Measurements from ENCODE around the gene INKA2. TPM values are rescaled to one million over a fixed set of nuclear protein-coding genes. Genes with fewer than 3 reads are reported as not detected.

Gene INKA2
- total and polyA plus RNA-seq, 11 donors = 9.0 to 33.2 (median 14.0) TPM

GRCh38 chr1:111696330-111696729 is 42.9 kb downstream of the INKA2 start:
- Histone ChIP-seq H3K4me3 (no peak overlapping the region), H3K27me3 (no peaks in the 10 kb centered on the region), H3K27ac (peak overlapping the region in 1 of 12 donors; percentile 3), H3K4me1 (peaks cover 0 to 20% (median 5%) of the 10 kb centered on the region in 12 donors), H3K36me3 (peaks cover 0 to 100% (median 84%) of the 10 kb centered on the region in 9 donors), H3K9me3 (no peaks in the 10 kb centered on the region)
- no peak for TF ChIP-seq POLR2A (IDR thresholded peaks at IDR 0.05)
- TF ChIP-seq, protein P1, sequence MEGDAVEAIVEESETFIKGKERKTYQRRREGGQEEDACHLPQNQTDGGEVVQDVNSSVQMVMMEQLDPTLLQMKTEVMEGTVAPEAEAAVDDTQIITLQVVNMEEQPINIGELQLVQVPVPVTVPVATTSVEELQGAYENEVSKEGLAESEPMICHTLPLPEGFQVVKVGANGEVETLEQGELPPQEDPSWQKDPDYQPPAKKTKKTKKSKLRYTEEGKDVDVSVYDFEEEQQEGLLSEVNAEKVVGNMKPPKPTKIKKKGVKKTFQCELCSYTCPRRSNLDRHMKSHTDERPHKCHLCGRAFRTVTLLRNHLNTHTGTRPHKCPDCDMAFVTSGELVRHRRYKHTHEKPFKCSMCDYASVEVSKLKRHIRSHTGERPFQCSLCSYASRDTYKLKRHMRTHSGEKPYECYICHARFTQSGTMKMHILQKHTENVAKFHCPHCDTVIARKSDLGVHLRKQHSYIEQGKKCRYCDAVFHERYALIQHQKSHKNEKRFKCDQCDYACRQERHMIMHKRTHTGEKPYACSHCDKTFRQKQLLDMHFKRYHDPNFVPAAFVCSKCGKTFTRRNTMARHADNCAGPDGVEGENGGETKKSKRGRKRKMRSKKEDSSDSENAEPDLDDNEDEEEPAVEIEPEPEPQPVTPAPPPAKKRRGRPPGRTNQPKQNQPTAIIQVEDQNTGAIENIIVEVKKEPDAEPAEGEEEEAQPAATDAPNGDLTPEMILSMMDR (IDR thresholded peaks at IDR 0.05) = no peak
- intact Hi-C loops (cut with DNase I) = loop anchor here in 1 of 10 donors (10.0 kb wide), 1 partner anchor 62 kb away; no protein-coding TSS in a partner anchor
- no peak for DNase-seq
- ATAC-seq = no peak

DNA sequence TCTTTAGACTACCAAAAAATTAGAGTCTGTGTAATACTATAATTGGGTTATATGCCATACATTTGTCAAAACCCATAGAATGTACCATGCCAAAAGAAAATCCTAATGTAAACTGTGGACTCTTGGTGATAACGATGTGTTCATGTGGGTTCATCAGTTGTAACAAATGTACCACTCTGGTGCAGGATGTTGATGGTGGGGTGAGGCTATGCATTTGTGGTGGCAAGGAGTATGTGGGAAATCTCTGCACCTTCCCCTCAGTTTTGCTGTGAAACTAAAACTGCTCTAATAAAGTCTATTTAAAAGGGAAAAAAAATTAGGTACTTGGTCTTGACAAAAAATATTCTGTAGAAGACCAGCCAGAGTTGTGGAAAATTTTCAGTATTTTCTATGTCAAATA is 43.4 kb downstream of the INKA2 start:
- no peak for TF ChIP-seq POLR2A (IDR thresholded peaks at IDR 0.05)
- TF ChIP-seq, protein P1 (IDR thresholded peaks at IDR 0.05) = no peak
- no peaks in the 10 kb centered on the region for H3K27me3 ChIP-seq
- ATAC-seq (no peak), DNase-seq (no peak)
- H3K4me1 ChIP-seq = peaks cover 0 to 21% (median 7%) of the 10 kb centered on the region in 12 donors
- H3K27ac ChIP-seq = no peak overlapping the region
- WGBS, 4 donors = 86 to 97% (median 95%) methylated on average over 1 of the region's 1 CpG
- peaks cover 0 to 97% (median 81%) of the 10 kb centered on the region in 9 donors for H3K36me3 ChIP-seq
- H3K9me3 ChIP-seq = no peaks in the 10 kb centered on the region
- intact Hi-C loops (cut with DNase I) = loop anchor here in 1 of 10 donors (10.0 kb wide), 1 partner anchor 61 kb away; no protein-coding TSS in a partner anchor
- no peak overlapping the region for H3K4me3 ChIP-seq

- ATAC-seq (no peak), DNase-seq (no peak)
- no peak for TF ChIP-seq POLR2A (IDR thresholded peaks at IDR 0.05)
- TF ChIP-seq, protein P1 (IDR thresholded peaks at IDR 0.05) = no peak
- intact Hi-C loops (cut with DNase I) = loop anchor here in 1 of 10 donors (10.0 kb wide), 1 partner anchor 57 kb away; no protein-coding TSS in a partner anchor
- H3K9me3 ChIP-seq = peaks cover 0 to 12% (median 0%) of the 10 kb centered on the region in 12 donors
- H3K4me1 ChIP-seq = peaks cover 0 to 42% (median 16%) of the 10 kb centered on the region in 12 donors
- H3K4me3 ChIP-seq = no peak overlapping the region
- WGBS, 4 donors = 96 to 98% (median 97%) methylated on average over 1 of the region's 1 CpG
- peaks cover 0 to 58% (median 43%) of the 10 kb centered on the region in 9 donors for H3K36me3 ChIP-seq
- H3K27ac ChIP-seq = peak overlapping the region in 1 of 12 donors; percentile 26
- no peaks in the 10 kb centered on the region for H3K27me3 ChIP-seq
These were observed 47.3 kb downstream of the INKA2 start for GRCh38 chr1:111691886-111692285.

DNA sequence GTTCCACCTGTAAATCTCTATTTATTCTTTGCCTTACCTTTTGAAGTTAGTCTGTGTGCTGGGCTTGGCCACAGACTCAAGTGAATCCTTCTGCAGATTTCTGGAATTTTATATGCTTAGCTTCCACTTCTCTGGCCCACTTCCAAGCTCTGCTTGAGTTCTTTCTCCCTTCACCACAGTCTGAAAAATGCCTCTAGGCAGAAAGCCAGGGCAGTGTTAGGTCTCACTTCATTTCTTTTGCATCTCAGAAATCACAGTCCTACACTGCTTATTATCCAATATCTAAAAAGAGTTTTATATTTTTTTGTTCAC is 48.9 kb downstream of the INKA2 start:
- H3K9me3 ChIP-seq = peaks cover 0 to 18% (median 2%) of the 10 kb centered on the region in 12 donors
- H3K36me3 ChIP-seq = peaks cover 0 to 43% (median 36%) of the 10 kb centered on the region in 9 donors
- H3K27me3 ChIP-seq = no peaks in the 10 kb centered on the region
- H3K4me3 ChIP-seq = no peak overlapping the region
- TF ChIP-seq, protein P1 (IDR thresholded peaks at IDR 0.05) = no peak
- no peak for TF ChIP-seq POLR2A (IDR thresholded peaks at IDR 0.05)
- peaks cover 0 to 33% (median 12%) of the 10 kb centered on the region in 12 donors for H3K4me1 ChIP-seq
- ATAC-seq (peak in 3 of 4 donors; percentile 33 to 62 (median 54)), DNase-seq (peak in 4 of 5 donors; percentile 39 to 69 (median 48))
- peak overlapping the region in 3 of 12 donors; percentile 31 to 60 (median 47) for H3K27ac ChIP-seq
- intact Hi-C loops (cut with DNase I) = loop anchor here in 1 of 10 donors (10.0 kb wide), 1 partner anchor 55 kb away; no protein-coding TSS in a partner anchor

Other genes with a start within 250 kb of the INKA2 start
- 1 to 10 TPM in 7 of 9 donors, under 1 TPM in 2; 0.12 to 6.2 (median 2.2) TPM for gene ADORA3, start 235.8 kb downstream of the INKA2 start, total RNA-seq
- gene ADORA3, start 235.8 kb downstream of the INKA2 start, polyA plus RNA-seq = 1 to 10 TPM; 1.2 to 1.5 TPM
- 10 to 100 TPM in 1 of 9 donors, 1 to 10 TPM in 4, under 1 TPM in 2, not detected in 2; 0.46 to 26.4 (median 2.2) TPM for gene TMIGD3, start 235.8 kb downstream of the INKA2 start, total RNA-seq
- 1 to 10 TPM; 1.1 TPM for gene TMIGD3, start 235.8 kb downstream of the INKA2 start, polyA plus RNA-seq
- gene RAP1A, start 119.6 kb downstream of the INKA2 start, total RNA-seq = 100 to 1,000 TPM in 4 of 9 donors, 10 to 100 TPM in 5; 52.6 to 134 (median 99.1) TPM
- 10 to 100 TPM; 88.4 to 99.8 TPM for gene RAP1A, start 119.6 kb downstream of the INKA2 start, polyA plus RNA-seq
- 10 to 100 TPM in 2 of 9 donors, 1 to 10 TPM in 7; 5.7 to 12.9 (median 7.4) TPM for gene DDX20, start 16.5 kb upstream of the INKA2 start, total RNA-seq
- 1 to 10 TPM; 2.9 to 7.3 TPM for gene DDX20, start 16.5 kb upstream of the INKA2 start, polyA plus RNA-seq